ENCODE data around the gene FAM222B. TPM values are rescaled to one million over a fixed set of nuclear protein-coding genes. Genes with fewer than 3 reads are reported as not detected.

Gene FAM222B, protein sequence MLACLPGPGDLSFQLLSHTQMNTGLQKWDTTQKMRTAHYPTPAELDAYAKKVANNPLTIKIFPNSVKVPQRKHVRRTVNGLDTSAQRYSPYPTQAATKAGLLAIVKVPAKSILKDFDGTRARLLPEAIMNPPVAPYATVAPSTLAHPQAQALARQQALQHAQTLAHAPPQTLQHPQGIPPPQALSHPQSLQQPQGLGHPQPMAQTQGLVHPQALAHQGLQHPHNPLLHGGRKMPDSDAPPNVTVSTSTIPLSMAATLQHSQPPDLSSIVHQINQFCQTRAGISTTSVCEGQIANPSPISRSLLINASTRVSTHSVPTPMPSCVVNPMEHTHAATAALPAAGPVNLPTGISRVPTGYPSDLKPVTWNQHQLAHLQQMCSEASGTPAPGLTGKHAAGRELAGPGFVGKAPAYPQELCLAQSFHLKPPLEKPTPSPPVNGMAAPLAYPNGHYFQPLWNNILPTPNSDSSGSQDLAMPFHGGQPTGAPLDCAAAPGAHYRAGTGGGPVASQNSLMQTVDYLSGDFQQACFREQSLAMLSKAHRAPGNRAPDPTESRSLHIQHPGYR
- total RNA-seq (2014; rRNA removed; shearing (Covaris generic); ENCODE audit: low replicate concordance): 0.05 and 0.46 TPM in 2 replicates

DNA sequence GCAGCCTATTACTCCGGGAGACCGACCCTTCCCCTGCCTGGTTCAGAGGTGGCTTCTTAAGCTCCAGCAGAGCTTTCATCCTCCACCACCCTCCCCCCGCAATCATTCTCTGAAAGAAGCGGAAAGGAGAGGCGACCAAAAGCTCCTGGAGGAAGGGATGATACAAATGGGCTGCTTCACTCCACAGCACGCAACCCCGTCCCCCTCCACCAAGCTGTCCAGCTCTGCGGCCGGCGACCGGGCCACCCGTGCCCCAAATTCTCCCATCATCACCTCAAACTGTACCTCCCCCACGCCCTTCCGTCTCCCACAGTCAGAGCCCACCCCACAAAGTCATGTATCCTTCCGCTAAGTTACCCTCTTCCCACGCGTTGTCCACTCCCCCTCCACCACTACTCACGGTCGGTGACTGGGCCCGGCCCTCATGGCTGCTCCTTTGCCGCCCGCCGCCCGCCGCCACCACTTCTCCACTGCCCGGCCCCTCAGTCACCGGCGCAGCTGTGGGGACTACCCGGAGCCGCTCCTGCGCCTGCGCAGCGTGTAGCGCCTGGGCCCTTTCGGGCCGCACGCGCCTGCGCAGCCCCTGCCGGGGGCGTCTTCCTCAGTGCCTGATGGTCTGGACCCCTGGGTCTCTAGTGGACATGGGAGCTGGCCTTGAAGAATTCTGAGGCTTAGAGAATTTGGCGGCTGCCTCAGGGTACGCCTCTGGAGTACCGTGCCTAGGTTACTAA lies at the start of gene FAM222B:
Gene FAM222B, minus strand, starts transcription at position 509 of the 731 bp plus-strand sequence. CDS start 76,123 bp downstream, outside the sequence.
- Histone ChIP-seq H3K27me3 (no peaks in the 10 kb centered on the region), H3K4me3 (peak within 1 kb of the TSS; percentile 92), H3K9me3 (no peaks in the 10 kb centered on the region), H3K36me3 (peaks cover 10% of the 10 kb centered on the region)
- DNase-seq: peak; percentile 89

DNA sequence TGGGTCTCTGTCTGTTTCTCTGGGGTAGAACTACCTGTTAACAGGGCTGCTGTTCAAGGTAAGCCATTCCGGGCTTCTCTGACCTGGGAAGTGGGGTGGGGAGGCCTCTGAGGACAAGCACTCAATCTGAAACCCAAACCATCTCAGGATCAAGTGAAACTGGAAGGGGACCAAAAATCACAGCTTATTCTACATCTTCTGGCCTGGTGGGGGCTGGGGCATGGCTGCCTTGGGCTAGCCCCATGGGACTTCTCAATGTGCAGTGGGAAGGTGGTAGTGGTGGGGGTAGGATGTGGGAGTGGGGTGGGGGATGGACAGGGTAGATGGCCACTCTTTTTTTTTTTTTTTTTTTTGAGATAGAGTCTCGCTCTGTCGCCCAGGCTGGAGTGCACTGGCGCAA lies 49.4 kb upstream of the FAM222B start:
- Histone ChIP-seq H3K36me3 (peaks cover 11% of the 10 kb centered on the region), H3K9me3 (no peaks in the 10 kb centered on the region), H3K27me3 (no peaks in the 10 kb centered on the region), H3K4me3 (no peak overlapping the region)
- DNase-seq: no peak

DNA sequence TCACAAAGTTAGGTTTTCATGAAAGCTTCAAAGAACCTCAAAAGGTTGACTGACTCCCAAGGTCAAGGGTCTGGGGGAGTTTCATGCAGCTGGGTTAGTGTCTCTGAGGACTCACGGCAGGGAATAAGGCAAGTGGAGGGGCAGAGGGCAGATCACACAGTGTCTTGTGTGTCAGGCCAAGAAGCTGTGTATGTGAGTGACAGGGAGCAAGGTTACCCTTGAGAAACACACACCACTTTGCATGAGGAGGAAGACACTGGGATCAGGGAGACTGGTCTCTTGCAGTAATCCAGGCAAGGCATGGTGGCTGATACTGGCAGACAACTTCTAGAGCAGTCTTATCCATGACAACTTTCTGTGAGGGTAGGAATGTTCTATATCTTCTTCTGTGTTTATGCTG lies 48.6 kb upstream of the FAM222B start:
- peaks cover 11% of the 10 kb centered on the region for H3K36me3 ChIP-seq
- no peaks in the 10 kb centered on the region for H3K27me3 ChIP-seq
- no peaks in the 10 kb centered on the region for H3K9me3 ChIP-seq
- H3K4me3 ChIP-seq: no peak overlapping the region
- DNase-seq: no peak

DNA sequence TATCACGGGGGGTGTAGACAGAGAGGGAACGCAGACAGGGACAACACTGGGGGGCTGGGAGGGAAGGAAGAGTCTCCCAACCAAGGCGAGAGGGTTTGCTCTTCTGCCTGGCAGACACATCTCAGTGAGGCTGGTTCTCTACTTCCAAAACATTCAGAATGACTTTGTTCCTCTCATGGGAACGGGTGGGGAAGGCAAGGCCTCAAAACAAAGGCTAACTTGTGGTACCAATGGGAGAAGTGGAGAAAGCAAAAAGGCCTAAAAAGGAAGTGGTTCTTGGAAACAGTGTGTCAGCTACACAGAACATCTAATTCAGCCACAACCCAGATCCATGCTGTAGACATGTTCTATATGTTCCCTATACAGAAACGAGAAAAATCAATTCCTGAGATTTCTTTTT lies 47.4 kb upstream of the FAM222B start:
- no peak overlapping the region for H3K4me3 ChIP-seq
- no peak for DNase-seq
- peaks cover 14% of the 10 kb centered on the region for H3K36me3 ChIP-seq
- no peaks in the 10 kb centered on the region for H3K9me3 ChIP-seq
- H3K27me3 ChIP-seq: no peaks in the 10 kb centered on the region

DNA sequence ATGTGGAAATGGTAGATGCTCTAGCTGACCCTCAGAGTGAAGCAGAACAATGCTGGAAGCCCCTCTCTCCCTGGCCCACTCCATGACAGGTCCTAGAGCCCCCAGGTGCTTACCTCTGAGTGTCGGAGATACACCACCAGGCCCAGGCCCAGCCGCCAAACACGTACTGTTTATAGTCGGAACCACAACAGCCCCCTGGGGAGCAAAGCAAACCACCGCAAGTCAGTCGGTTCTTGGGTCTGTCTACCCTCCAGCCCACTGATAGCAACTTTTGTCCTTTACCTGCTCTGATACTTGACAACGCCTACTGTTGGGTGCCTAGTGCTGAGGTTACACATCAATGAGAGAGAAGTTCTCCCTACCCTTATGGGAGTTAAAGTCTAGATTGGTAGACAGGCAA lies 46.2 kb upstream of the FAM222B start:
- Histone ChIP-seq H3K9me3 (no peaks in the 10 kb centered on the region), H3K27me3 (no peaks in the 10 kb centered on the region), H3K36me3 (peaks cover 13% of the 10 kb centered on the region), H3K4me3 (no peak overlapping the region)
- no peak for DNase-seq

DNA sequence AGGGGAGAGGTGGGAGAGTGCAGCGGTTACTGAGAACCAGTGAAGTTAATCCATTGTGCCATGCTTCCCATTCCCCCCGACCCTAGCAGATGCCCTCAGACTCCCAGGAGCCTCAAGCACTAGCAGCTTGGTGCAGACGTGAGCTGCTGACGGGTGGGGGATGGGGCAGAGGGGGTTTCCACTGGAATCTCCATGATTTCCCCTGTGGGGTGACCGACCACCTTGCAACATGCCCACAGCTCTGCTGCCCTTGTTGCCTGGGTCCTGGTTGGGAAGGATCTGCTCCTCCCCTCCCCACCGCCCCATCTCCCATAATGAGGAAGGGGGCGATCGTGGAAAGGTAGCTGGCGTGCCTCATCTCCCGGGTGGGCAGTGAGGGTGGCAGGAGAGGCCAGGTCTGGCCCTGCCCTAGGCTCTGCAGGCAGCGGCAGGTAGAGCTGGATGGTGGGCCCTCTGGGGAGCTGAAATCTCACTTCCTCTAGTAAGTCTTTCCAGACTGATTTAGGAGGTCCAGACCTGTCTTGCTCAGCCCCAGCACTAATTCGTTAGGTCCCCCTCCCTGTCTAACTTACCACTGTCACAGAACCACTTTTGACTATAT lies 45.4 kb upstream of the FAM222B start:
- H3K36me3 ChIP-seq: peaks cover 11% of the 10 kb centered on the region
- no peak for DNase-seq
- H3K9me3 ChIP-seq: no peaks in the 10 kb centered on the region
- no peaks in the 10 kb centered on the region for H3K27me3 ChIP-seq
- no peak overlapping the region for H3K4me3 ChIP-seq

DNA sequence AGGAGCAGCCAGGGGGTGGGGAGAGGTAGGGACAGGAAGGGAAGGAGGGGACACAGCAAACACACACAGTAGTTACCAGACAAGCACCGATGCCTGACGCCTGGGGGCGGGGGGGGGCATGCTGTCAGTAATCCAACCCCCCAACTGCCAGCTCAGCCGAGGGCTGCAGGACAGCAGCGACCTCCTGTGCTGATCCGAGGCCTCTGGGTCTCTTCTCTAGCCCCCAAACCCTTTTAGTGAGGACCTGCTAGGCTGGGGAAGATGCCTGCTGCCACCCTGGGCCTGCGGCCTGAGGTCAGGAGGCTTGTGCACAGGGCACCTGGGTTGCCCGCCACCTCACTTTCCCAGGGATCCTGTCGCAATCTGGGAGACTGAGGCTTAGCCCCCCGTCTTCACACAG lies 43.4 kb upstream of the FAM222B start:
- DNase-seq: no peak
- no peaks in the 10 kb centered on the region for H3K27me3 ChIP-seq
- no peak overlapping the region for H3K4me3 ChIP-seq
- H3K36me3 ChIP-seq: peaks cover 18% of the 10 kb centered on the region
- H3K9me3 ChIP-seq: no peaks in the 10 kb centered on the region

DNA sequence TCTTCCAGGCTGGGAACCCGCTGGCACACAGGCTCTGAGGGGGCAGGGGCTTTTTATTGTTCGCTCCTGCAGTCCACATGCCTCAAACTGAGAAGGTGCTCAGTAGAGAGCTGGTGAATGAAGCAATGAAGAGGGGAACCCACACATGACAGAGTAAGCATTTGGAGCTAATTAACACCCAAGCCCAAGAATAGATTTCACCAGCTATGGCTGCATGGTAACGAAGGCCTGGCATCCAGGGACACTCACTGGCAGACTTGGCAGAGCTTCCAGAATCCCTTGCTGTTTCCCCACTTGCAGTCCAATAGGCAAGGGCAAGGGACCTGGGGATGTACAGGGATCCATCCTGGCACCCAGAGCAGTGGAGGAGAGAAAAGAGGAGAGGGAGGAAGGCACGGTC lies 42.8 kb upstream of the FAM222B start:
- no peak for DNase-seq
- Histone ChIP-seq H3K9me3 (no peaks in the 10 kb centered on the region), H3K4me3 (no peak overlapping the region), H3K27me3 (no peaks in the 10 kb centered on the region), H3K36me3 (peaks cover 24% of the 10 kb centered on the region)

DNA sequence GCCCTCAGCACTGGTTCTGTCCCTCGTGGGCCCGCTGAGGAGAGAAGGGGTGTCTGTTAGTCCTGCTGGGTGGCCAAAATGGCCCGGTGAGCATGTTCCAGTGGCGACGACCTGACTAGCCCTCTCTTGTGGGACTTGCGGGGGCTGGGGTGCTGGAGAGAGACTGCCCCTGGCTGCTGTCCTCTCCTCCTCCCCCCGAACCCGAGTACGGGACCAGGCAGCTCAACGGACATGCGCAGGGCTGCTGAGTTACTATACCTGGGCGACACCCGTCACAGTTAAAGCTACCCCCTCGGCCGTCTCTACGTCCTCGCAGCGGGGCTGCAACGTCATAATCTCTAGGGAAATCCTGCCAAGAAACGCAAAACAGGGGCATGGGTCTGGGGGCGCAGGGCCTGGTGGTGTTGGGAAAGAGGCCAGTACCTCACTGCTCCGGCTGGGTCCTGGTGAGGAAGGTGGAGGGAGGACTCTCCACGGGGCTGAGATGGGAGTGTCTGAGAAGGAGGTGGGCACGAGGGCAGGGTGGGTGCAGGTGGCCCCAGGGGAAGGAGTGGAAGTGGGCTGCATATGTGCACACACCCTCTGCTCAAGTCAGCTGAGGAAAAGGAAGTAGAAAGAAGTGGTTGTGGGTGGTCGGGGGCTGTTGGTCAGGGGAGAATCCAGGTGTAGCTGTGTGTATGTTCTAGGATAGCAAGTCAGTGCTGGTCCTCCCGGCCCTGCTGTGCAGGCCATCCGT lies 41.5 kb upstream of the FAM222B start:
- Histone ChIP-seq H3K9me3 (no peaks in the 10 kb centered on the region), H3K4me3 (no peak overlapping the region), H3K36me3 (peaks cover 28% of the 10 kb centered on the region), H3K27me3 (no peaks in the 10 kb centered on the region)
- no peak for DNase-seq

DNA sequence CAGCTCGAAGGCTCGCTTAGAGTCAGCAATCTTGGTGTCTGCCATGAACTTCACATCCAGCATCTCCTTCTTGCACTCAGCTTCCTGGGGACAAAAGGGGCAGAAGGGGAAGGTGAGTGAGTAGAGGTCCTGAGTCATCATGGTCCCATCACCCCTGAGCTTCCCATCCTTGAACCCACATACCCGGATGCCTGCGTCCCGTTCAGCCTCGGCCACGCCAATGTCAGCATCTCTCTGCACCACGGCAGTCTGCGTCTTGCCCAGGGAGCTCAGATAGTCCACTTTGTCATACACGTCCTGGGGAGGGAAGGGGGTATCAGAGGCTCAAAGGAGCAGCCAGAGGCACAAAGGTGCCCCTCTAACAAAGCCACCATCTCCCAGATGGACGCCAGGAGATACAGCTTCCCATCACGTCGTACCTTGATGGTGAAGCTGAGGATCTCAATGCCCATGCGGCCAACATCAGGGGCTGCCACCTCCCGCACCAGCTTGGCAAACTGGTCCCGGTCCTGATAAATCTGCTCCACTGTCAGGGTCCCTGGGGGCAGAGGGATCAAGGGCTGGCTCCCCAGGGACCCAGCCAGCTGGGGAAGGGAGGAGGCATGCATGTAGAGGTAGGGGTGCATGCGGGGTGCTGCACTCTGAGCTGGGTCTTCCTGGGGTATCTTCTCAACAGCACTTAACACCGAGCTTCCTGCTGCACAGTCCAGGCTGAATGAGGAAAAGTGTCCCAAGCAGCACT lies 39.7 kb upstream of the FAM222B start:
- no peak overlapping the region for H3K4me3 ChIP-seq
- DNase-seq: no peak
- H3K36me3 ChIP-seq: peaks cover 33% of the 10 kb centered on the region
- no peaks in the 10 kb centered on the region for H3K9me3 ChIP-seq
- H3K27me3 ChIP-seq: no peaks in the 10 kb centered on the region

DNA sequence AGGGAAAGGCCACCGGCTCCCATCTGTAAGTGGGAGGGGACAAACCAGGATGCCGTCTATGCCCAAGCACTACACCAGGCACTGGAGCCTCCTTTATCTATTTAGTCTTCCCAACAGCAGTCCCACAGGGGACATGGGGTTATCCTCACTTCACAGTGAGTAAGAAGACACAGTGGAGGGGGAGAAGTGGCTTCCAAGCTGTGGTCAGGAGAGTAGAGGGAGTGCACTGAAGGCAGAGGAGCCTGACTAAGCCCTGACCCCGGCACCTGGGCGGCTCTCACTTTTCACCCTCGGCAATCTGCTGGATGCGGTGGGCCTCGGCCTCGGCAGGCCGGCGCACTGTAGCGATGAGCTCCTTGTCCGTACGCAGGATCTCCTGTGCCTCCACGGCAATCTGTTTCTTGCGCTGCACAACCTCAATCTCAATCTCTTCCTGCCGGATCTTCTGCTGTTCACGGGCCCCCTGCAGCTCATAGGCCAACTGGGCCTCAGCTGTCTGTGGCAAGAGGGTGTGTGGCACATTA lies 39.0 kb upstream of the FAM222B start:
- Histone ChIP-seq H3K27me3 (no peaks in the 10 kb centered on the region), H3K4me3 (no peak overlapping the region), H3K36me3 (peaks cover 33% of the 10 kb centered on the region), H3K9me3 (no peaks in the 10 kb centered on the region)
- DNase-seq: no peak

DNA sequence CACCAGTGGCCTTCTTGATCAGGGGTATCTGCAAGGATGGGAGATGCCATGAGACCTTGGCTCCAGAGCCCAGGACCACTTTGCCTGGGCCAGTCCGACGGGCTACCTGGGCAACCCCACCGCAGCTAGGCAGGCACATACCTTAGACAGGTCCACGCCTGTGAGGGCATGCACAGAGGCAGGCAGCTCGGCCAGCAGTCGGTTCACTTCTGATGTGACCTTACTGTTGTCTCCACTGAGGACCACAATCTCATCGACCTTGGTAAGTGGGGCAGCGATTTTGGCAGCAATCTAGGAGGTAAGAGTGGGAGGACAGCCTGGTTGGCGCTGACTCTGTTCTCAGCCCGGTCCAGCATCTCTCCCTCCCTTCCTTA lies 38.0 kb upstream of the FAM222B start:
- Histone ChIP-seq H3K27me3 (no peaks in the 10 kb centered on the region), H3K36me3 (peaks cover 33% of the 10 kb centered on the region), H3K9me3 (no peaks in the 10 kb centered on the region), H3K4me3 (no peak overlapping the region)
- no peak for DNase-seq

DNA sequence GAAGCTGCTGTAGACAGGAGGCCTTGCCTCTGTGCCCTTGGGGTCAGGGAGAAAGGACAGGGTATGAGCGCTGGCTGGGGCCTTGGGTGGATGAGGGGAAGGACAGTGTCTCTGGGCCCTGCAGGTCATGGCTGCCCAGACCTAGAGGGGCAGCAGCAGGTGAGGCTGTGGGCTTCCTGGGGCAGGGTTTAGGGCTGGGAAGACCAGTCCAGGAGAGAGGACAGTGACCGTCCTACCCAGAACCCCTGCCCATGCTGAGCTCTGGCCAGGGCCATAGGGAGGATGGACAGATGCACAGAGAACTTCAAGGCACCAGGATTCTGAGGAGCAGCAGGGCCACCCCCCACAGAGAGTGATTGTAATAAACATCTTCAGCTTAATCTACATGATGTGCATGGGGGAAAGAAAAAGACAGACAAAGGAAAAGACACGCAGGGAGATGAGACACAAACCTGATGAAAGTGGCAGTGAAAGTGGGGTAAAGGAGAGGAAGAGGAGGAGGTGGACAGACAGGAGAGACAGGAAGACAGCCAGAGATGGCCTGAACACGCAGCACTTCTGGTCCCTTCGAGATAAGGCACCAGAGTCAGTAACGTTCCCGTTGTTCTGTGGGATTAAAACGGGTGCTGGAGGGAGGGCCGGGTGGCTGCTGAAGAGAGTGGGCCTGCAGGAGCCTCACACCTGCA lies 37.4 kb upstream of the FAM222B start:
- Histone ChIP-seq H3K27me3 (no peaks in the 10 kb centered on the region), H3K4me3 (no peak overlapping the region), H3K36me3 (peaks cover 31% of the 10 kb centered on the region), H3K9me3 (no peaks in the 10 kb centered on the region)
- DNase-seq: no peak

DNA sequence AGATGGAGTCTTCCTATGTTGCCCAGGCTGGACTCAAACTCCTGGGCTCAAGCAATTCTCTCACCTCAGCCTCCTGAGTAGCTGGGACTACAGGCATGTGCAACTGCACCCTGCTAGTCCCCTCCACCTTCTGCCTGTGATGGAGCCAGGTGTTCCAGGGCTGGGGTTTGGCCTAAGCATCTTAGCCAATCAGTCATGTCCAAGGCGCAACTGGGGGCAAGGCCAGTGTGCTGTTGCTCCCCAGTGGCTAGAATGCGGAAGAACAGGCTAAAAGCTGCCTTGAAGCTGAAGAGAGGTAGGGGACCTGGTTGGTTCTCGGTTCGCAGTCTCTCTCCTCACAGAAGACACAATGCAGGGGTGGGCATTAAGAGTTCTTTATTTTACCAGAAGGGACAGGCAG lies 36.4 kb upstream of the FAM222B start:
- H3K27me3 ChIP-seq: no peaks in the 10 kb centered on the region
- no peak overlapping the region for H3K4me3 ChIP-seq
- peaks cover 30% of the 10 kb centered on the region for H3K36me3 ChIP-seq
- H3K9me3 ChIP-seq: no peaks in the 10 kb centered on the region
- DNase-seq: peak; percentile 20

DNA sequence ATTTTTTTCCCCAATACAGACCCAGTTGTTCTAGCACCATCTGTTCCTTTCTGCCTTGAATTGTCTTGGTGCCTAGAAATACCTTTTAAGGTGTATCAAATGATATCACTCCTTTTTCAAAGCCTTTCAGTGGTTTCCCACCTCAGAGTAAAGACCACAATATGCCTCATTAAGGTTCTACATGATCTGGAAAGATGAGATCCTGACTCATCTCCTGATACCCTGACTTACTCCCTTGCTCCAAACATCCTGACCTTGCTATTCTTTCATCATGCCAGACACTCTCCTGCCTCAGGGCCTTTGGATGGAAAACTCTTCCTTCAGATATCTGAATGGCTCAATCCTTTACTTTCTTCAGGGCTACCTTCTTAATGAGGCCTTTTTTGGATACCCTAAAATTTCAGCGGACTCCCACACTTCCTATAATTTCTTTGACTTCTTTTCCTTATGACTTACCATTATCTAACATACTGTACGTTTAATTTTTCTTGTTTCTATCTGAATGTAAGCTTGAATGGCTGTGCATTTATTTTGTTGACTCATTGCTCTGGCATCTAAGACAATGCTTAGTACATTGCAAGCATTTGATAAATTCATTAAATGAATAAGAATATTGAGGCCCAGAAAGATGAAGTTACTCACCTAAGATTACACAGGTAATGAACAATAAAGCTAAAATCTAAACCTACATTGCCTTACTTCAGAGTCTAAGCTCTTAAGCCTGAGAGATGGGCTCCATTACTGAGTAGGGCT lies 35.7 kb upstream of the FAM222B start:
- DNase-seq: no peak

More for the DNA sequence above, 35.7 kb upstream of the FAM222B start:
- Histone ChIP-seq H3K27me3 (no peaks in the 10 kb centered on the region), H3K36me3 (peaks cover 30% of the 10 kb centered on the region), H3K4me3 (no peak overlapping the region), H3K9me3 (no peaks in the 10 kb centered on the region)
